PC-3 (cell line): Measurements from ENCODE around the gene PPFIBP1. TPM values are rescaled to one million over a fixed set of nuclear protein-coding genes. Genes with fewer than 3 reads are reported as not detected.

Source experiments
- ATAC-seq: fragments of 200-7000 bp; cut with Tn5 transposase; 2 replicates; pipeline ENCODE4 v1.9.1; 2020; ENCODE audit warnings: mild to moderate bottlenecking, moderate library complexity
- BruUV-seq: library from RNA; stranded (reverse); fragments of 400-500 nt; replicated peaks from 2 replicates; lab custom pipeline; 2021; lab: Mats Ljungman, UMichigan
- CTCF ChIA-PET: fragments of 300-600 bp; sonication (Branson Sonifier 250); formaldehyde crosslinking; loops from one replicate; lab custom pipeline; 2022; ENCODE audit warnings: antibody characterized with exemption; lab: Charles Lee
- POLR2A ChIA-PET: fragments of 300-600 bp; sonication (Branson Sonifier 250); formaldehyde crosslinking; loops from one replicate; lab custom pipeline; 2022; ENCODE audit warnings: antibody characterized with exemption; ENCODE audit not compliant: unreplicated experiment; lab: Charles Lee
- DNase-seq: peaks from one replicate; pipeline ENCODE4 v3.0.0-alpha.2; 2015
- H2AFZ ChIP-seq: fragments of 300-600 bp; sonication (generic); 2 replicates; pipeline ENCODE4 v1.6.0; 2016; ENCODE audit warnings: antibody characterized with exemption, low read length
- H3F3A ChIP-seq: fragments of 300-600 bp; sonication (generic); one replicate; pipeline ENCODE4 v1.6.0; 2017; ENCODE audit warnings: antibody characterized with exemption, low read length, control low read depth, mild to moderate bottlenecking; ENCODE audit not compliant: unreplicated experiment
- H3K27ac ChIP-seq: fragments of 300-600 bp; sonication (generic); 2 replicates; pipeline ENCODE4 v1.5.1; 2016; ENCODE audit warnings: mild to moderate bottlenecking, low read length
- H3K27me3 ChIP-seq: fragments of 300-600 bp; sonication (generic); 2 replicates; pipeline ENCODE4 v1.6.1; 2016; ENCODE audit warnings: low read length, mixed read lengths
- H3K36me3 ChIP-seq: fragments of 300-600 bp; sonication (generic); 2 replicates; pipeline ENCODE4 v1.6.1; 2016; ENCODE audit warnings: low read depth, mixed run types, low read length, mixed read lengths
- H3K4me1 ChIP-seq: fragments of 300-600 bp; sonication (generic); 2 replicates; pipeline ENCODE4 v1.5.1; 2016; ENCODE audit warnings: low read length; ENCODE audit not compliant: insufficient read depth
- H3K4me2 ChIP-seq: fragments of 300-600 bp; sonication (generic); 2 replicates; pipeline ENCODE4 v1.6.0; 2016; ENCODE audit warnings: low read length
- H3K4me3 ChIP-seq: fragments of 300-600 bp; sonication (generic); 2 replicates; pipeline ENCODE4 v1.5.1; 2016; ENCODE audit warnings: mild to moderate bottlenecking, low read length, mixed read lengths
- H3K79me2 ChIP-seq: fragments of 300-600 bp; sonication (generic); 2 replicates; pipeline ENCODE4 v1.6.1; 2017; ENCODE audit warnings: low read length, mixed read lengths
- H3K9ac ChIP-seq: fragments of 300-600 bp; sonication (generic); 2 replicates; pipeline ENCODE4 v1.6.0; 2016; ENCODE audit warnings: mild to moderate bottlenecking, low read length
- H3K9me2 ChIP-seq: fragments of 300-600 bp; sonication (generic); replicated peaks from 2 replicates; pipeline ENCODE4 v1.6.1; 2016; ENCODE audit warnings: mixed run types, low read length, mixed read lengths
- H3K9me3 ChIP-seq: fragments of 300-600 bp; sonication (generic); 2 replicates; pipeline ENCODE4 v1.6.1; 2016; ENCODE audit warnings: low read length, mixed read lengths
- H4K20me1 ChIP-seq: fragments of 300-600 bp; sonication (generic); 2 replicates; pipeline ENCODE4 v1.6.1; 2016; ENCODE audit warnings: low read length, mixed read lengths
- CTCF ChIP-seq: fragments of 300-600 bp; sonication (generic); conservative IDR thresholded peaks from 2 replicates; pipeline ENCODE4 v1.5.1; 2017; ENCODE audit warnings: antibody characterized with exemption, low read depth, mild to moderate bottlenecking, low read length
- EZH2 ChIP-seq: fragments of 300-600 bp; sonication (generic); IDR thresholded peaks from one replicate; pipeline ENCODE4 v1.6.1; 2017; ENCODE audit warnings: antibody characterized with exemption, mild to moderate bottlenecking, low read length; ENCODE audit not compliant: unreplicated experiment
- EZH2phosphoT487 ChIP-seq: fragments of 300-600 bp; sonication (generic); IDR thresholded peaks from 2 replicates; pipeline ENCODE4 v1.6.1; 2018; ENCODE audit warnings: mild to moderate bottlenecking, antibody characterized with exemption, low read length, borderline replicate concordance
- intact Hi-C: fragments of 100-400 bp; cut with micrococcal nuclease; formaldehyde crosslinking; loops from 2 replicates; pipeline ENCODE4 v1.9.0; 2023
- total RNA-seq: library from RNA; depleted of rRNA; stranded (reverse); fragments of >200 nt; gene quantifications from 2 replicates; pipeline ENCODE4 v1.2.3, GENCODE V29; 2014

PPFIBP1 gene
- total RNA-seq, 1 experiment from 2014 or later, result 56.9 TPM

DNA sequence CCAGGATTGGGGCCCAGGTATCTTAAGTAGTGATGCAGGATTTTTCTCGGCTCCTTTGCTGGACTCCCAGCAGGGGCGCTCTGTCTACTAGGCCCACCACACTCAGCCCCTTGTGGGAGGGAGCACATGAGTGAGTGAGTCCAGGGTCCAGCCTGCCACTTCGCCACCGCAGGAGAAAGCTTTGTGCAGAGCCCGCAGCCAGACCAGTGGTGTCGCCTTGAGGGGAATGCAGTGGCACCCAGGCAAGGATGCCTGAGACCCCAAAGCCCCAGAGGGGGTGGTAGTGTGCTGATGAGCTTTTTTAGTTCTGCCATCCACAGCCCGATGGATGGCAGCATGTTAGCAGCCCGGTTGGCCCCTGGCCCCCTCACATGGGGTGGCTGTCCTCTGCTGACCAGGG lies 181.3 kb downstream of the PPFIBP1 start:
- H4K20me1 ChIP-seq, result no peaks in the 10 kb centered on the region
- H3K4me3 ChIP-seq, result no peak overlapping the region
- no peak overlapping the region for H3K4me2 ChIP-seq
- TF ChIP-seq CTCF, result 0 out of 2 replicates have a peak, but pooled peaks have one; percentile 14
- no peak for TF ChIP-seq EZH2
- TF ChIP-seq EZH2phosphoT487, result no peak
- H3K4me1 ChIP-seq, result no peaks in the 10 kb centered on the region
- H3K9me2 ChIP-seq, result no peaks in the 10 kb centered on the region
- intact Hi-C loops, result loop anchor here (10.0 kb wide), 1 partner anchor 180 kb away; the partner anchor contains the start of gene PPFIBP1
- BruUV-seq, result no TSS peak
- no peak overlapping the region for H3K27ac ChIP-seq
- CTCF ChIA-PET, result no interaction called here
- no peak overlapping the region for H2AFZ ChIP-seq
- POLR2A ChIA-PET, result interaction anchor here (0.6 kb wide), 1 partner anchor 828 kb away, joined by 5 read pairs; no protein-coding TSS in a partner anchor
- no peak overlapping the region for H3K9ac ChIP-seq
- no peaks in the 10 kb centered on the region for H3K27me3 ChIP-seq
- no peak for ATAC-seq
- DNase-seq, result no peak
- 0 out of 2 replicates have a peak, but pooled peaks cover 2% of the 10 kb centered on the region for H3K79me2 ChIP-seq
- H3K9me3 ChIP-seq, result no peaks in the 10 kb centered on the region
- H3F3A ChIP-seq, result no peaks in the 10 kb centered on the region
- no peaks in the 10 kb centered on the region for H3K36me3 ChIP-seq

DNA sequence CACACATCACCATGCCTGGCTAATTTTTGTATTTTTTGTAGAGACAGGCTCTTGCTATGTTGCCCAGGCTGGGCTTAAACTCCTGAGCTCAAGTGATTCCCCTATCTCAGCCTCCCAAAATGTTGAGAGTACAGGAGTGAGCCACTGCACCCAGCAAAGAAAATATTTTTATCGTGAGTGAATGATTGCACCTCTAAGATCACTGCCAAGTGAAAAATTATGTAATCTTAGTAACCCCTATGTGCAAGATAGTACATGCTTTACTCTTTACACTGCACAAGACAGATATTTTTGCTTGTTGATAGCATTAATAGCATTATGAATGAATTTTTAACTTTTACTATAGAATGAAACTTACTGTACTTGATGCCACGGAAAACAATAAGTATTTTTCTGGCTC lies 183.2 kb downstream of the PPFIBP1 start:
- no peak overlapping the region for H3K4me3 ChIP-seq
- no peaks in the 10 kb centered on the region for H3K9me3 ChIP-seq
- no peak overlapping the region for H3K9ac ChIP-seq
- H3K36me3 ChIP-seq, result no peaks in the 10 kb centered on the region
- peaks cover 5% of the 10 kb centered on the region; the same call in 1 of the 2 replicates for H4K20me1 ChIP-seq
- intact Hi-C loops, result loop anchor here (10.0 kb wide), 1 partner anchor 182 kb away; the partner anchor contains the start of gene PPFIBP1
- TF ChIP-seq EZH2 (no peak), EZH2phosphoT487 (no peak), CTCF (no peak)
- H3K27ac ChIP-seq, result no peak overlapping the region
- no peak overlapping the region for H3K4me2 ChIP-seq
- H3K9me2 ChIP-seq, result no peaks in the 10 kb centered on the region
- H3K79me2 ChIP-seq, result peaks cover 20% of the 10 kb centered on the region
- DNase-seq (no peak), ATAC-seq (no peak)
- BruUV-seq, result no TSS peak
- no peak overlapping the region for H2AFZ ChIP-seq
- POLR2A ChIA-PET, result no interaction called here
- no peaks in the 10 kb centered on the region for H3K27me3 ChIP-seq
- CTCF ChIA-PET, result interaction anchor here (0.7 kb wide), 1 partner anchor 41 kb away, joined by 4 read pairs; no protein-coding TSS in a partner anchor
- H3K4me1 ChIP-seq, result peaks cover 6% of the 10 kb centered on the region
- H3F3A ChIP-seq, result no peaks in the 10 kb centered on the region

DNA sequence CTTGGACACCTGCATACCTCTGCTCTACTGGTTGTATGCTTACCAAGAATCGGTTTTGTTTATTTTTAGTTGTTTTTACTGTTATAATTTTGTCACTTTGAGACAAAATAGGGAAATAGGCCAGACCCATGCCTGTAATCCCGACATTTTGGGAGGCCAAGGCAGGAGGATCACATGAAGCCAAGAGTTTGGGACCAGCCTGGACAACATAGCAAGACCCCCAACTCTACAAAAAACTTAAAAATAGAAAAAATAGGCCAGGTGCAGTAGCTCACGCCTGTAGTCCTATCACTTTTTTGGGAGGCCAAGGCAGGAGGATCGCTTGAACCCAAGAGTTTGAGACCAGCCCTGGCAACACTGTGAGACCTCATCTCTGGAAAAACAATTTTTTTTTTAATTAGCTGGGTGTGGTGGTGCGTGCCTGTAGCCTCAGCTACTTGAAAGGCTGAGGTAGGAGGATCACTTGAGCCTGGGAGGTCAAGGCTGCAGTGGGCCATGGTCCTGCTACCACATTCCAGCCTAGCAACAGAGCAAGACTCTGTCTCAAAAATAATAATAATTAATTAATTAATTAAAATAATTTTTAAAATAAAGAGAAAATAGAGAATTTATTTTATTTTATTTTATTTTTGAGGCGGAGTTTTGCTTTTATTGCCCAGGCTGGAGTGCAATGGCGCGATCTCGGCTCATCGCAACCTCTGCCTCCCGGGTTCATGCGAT lies 185.4 kb downstream of the PPFIBP1 start:
- no peak for TF ChIP-seq CTCF
- no peak for TF ChIP-seq EZH2
- no peak for TF ChIP-seq EZH2phosphoT487
- no peak for DNase-seq
- BruUV-seq, result no TSS peak

More for the DNA sequence above, 185.4 kb downstream of the PPFIBP1 start:
- no peaks in the 10 kb centered on the region for H3F3A ChIP-seq
- H3K4me1 ChIP-seq, result peaks cover 8% of the 10 kb centered on the region
- H3K9me2 ChIP-seq, result no peaks in the 10 kb centered on the region
- ChIA-PET CTCF (no interaction called here), POLR2A (interaction anchor here (1.0 kb wide), 1 partner anchor 13 kb away, joined by 3 read pairs; the partner anchor contains the start of gene REP15)
- H3K4me2 ChIP-seq, result peak overlapping the region; percentile 88
- H3K9me3 ChIP-seq, result no peaks in the 10 kb centered on the region
- peak overlapping the region; percentile 97 for H2AFZ ChIP-seq
- intact Hi-C loops, result loop anchor here (10.0 kb wide), 1 partner anchor 185 kb away; the partner anchor contains the start of gene PPFIBP1
- no peak overlapping the region for H3K27ac ChIP-seq
- peaks cover 42% of the 10 kb centered on the region for H3K79me2 ChIP-seq
- peaks cover 17% of the 10 kb centered on the region; the same call in 1 of the 2 replicates for H4K20me1 ChIP-seq
- peak overlapping the region; percentile 87 for H3K4me3 ChIP-seq
- peak overlapping the region; percentile 87 for H3K9ac ChIP-seq
- no peak for ATAC-seq
- no peaks in the 10 kb centered on the region for H3K27me3 ChIP-seq
- H3K36me3 ChIP-seq, result peaks cover 10% of the 10 kb centered on the region; the same call in 1 of the 2 replicates
